OCI-LY1 (cell line): ENCODE results near the gene LIPC.
"Not testable (repeated sequence)": the region's sequence is repeated elsewhere in the genome, so short reads cannot be mapped to it uniquely, and the experiment has no call there.

Experiments
- H2AFZ ChIP-seq: fragments of 200-600 bp; sonication (generic), shearing (Covaris generic); 2 replicates; pipeline ENCODE4 v1.6.0; 2014; ENCODE audit warnings: antibody characterized with exemption, mild to moderate bottlenecking, low read length
- H3F3A ChIP-seq: fragments of 200-600 bp; sonication (generic), shearing (Covaris generic); 2 replicates; pipeline ENCODE4 v1.6.0; 2014; ENCODE audit warnings: mild to moderate bottlenecking, antibody characterized with exemption, low read length, moderate library complexity; ENCODE audit not compliant: insufficient read depth
- H3K27ac ChIP-seq: fragments of 200-600 bp; sonication (generic); 2 replicates; pipeline ENCODE4 v1.5.1; 2014; ENCODE audit warnings: low read length, mixed run types, mild to moderate bottlenecking, low read depth; ENCODE audit not compliant: poor library complexity, severe bottlenecking
- H3K27me3 ChIP-seq: fragments of 200-600 bp; sonication (generic); 2 replicates; pipeline ENCODE4 v1.6.0; 2014; ENCODE audit warnings: antibody characterized with exemption, mild to moderate bottlenecking, low read length, moderate library complexity; ENCODE audit not compliant: insufficient read depth
- H3K36me3 ChIP-seq: fragments of 200-600 bp; sonication (generic); 2 replicates; pipeline ENCODE4 v1.6.1; 2014; ENCODE audit warnings: mild to moderate bottlenecking, antibody characterized with exemption, low read length, moderate library complexity, mixed read lengths; ENCODE audit not compliant: insufficient read depth
- H3K4me1 ChIP-seq: fragments of 200-600 bp; sonication (generic); 2 replicates; pipeline ENCODE4 v1.5.1; 2014; ENCODE audit warnings: mild to moderate bottlenecking, low read length, moderate library complexity; ENCODE audit not compliant: insufficient read depth, severe bottlenecking
- H3K4me2 ChIP-seq: fragments of 200-600 bp; sonication (generic), shearing (Covaris generic); 2 replicates; pipeline ENCODE4 v1.6.1; 2014; ENCODE audit warnings: low read length
- H3K4me3 ChIP-seq: fragments of 200-600 bp; sonication (generic); 2 replicates; pipeline ENCODE4 v1.5.1; 2014; ENCODE audit warnings: low read length, low read depth, mild to moderate bottlenecking, mixed read lengths; ENCODE audit not compliant: poor library complexity, severe bottlenecking
- H3K79me2 ChIP-seq: fragments of 200-600 bp; shearing (Covaris generic); 2 replicates; pipeline ENCODE4 v1.6.1; 2016; ENCODE audit warnings: mixed run types, low read length, mixed read lengths; ENCODE audit not compliant: insufficient read depth
- H3K9ac ChIP-seq: fragments of 200-600 bp; sonication (generic), shearing (Covaris generic); 2 replicates; pipeline ENCODE4 v1.6.1; 2014; ENCODE audit warnings: mild to moderate bottlenecking, low read length, mixed read lengths
- H3K9me2 ChIP-seq: fragments of 200-600 bp; sonication (generic), shearing (Covaris generic); 2 replicates; pipeline ENCODE4 v1.6.1; 2014; ENCODE audit warnings: low read depth, mild to moderate bottlenecking, low read length, mixed read lengths
- H3K9me3 ChIP-seq: fragments of 200-600 bp; shearing (Covaris generic); 2 replicates; pipeline ENCODE4 v1.6.1; 2014; ENCODE audit warnings: low read length, mixed read lengths
- H4K20me1 ChIP-seq: fragments of 200-600 bp; sonication (generic), shearing (Covaris generic); 2 replicates; pipeline ENCODE4 v1.6.0; 2016; ENCODE audit warnings: mild to moderate bottlenecking, low read length; ENCODE audit not compliant: insufficient read depth
- EZH2 ChIP-seq: fragments of 200-600 bp; sonication (generic), shearing (Covaris generic); IDR thresholded peaks from 2 replicates; pipeline ENCODE4 v1.8.0; 2017; ENCODE audit warnings: borderline replicate concordance, mixed run types, mild to moderate bottlenecking, antibody characterized with exemption, low read length, moderate library complexity, mixed read lengths
- TF ChIP-seq, protein P1 (sequence below): fragments of 200-600 bp; sonication (generic), shearing (Covaris generic); IDR thresholded peaks from 2 replicates; pipeline ENCODE4 v1.5.1; 2017; ENCODE audit warnings: mild to moderate bottlenecking, antibody characterized with exemption, low read length, moderate library complexity, mixed read lengths

LIPC gene

DNA sequence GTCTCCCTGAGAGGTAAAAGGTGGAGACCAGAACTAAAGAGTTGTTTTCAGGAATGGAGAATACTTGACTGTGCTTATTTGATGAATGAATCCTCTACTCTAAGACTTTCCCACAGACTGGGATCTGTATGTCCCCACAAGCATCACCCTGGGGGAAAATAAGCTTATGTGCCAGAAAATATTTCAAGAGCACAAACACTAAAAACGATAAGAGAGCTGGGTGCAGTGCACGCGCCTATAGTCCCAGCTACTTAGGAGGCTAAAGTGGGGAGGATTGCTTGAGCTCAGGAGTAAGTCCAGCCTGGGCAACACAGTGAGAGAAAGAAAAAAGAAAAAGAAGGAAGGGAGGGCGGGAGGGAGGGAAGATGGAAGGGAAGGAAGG is 167.0 kb downstream of the LIPC start:
- H3K36me3 ChIP-seq = peaks cover 57% of the 10 kb centered on the region
- H3F3A ChIP-seq = no peaks in the 10 kb centered on the region
- H4K20me1 ChIP-seq = no peaks in the 10 kb centered on the region
- no peak overlapping the region for H3K4me2 ChIP-seq
- TF ChIP-seq EZH2 = no peak
- TF ChIP-seq, protein P1, sequence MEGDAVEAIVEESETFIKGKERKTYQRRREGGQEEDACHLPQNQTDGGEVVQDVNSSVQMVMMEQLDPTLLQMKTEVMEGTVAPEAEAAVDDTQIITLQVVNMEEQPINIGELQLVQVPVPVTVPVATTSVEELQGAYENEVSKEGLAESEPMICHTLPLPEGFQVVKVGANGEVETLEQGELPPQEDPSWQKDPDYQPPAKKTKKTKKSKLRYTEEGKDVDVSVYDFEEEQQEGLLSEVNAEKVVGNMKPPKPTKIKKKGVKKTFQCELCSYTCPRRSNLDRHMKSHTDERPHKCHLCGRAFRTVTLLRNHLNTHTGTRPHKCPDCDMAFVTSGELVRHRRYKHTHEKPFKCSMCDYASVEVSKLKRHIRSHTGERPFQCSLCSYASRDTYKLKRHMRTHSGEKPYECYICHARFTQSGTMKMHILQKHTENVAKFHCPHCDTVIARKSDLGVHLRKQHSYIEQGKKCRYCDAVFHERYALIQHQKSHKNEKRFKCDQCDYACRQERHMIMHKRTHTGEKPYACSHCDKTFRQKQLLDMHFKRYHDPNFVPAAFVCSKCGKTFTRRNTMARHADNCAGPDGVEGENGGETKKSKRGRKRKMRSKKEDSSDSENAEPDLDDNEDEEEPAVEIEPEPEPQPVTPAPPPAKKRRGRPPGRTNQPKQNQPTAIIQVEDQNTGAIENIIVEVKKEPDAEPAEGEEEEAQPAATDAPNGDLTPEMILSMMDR = no peak
- no peak overlapping the region for H3K4me3 ChIP-seq
- H3K27me3 ChIP-seq = no peaks in the 10 kb centered on the region
- H3K9ac ChIP-seq = no peak overlapping the region
- H2AFZ ChIP-seq = no peak overlapping the region
- H3K4me1 ChIP-seq = peaks cover 3% of the 10 kb centered on the region
- no peaks in the 10 kb centered on the region for H3K9me3 ChIP-seq
- no peak overlapping the region for H3K27ac ChIP-seq
- no peaks in the 10 kb centered on the region for H3K79me2 ChIP-seq
- no peaks in the 10 kb centered on the region for H3K9me2 ChIP-seq

DNA sequence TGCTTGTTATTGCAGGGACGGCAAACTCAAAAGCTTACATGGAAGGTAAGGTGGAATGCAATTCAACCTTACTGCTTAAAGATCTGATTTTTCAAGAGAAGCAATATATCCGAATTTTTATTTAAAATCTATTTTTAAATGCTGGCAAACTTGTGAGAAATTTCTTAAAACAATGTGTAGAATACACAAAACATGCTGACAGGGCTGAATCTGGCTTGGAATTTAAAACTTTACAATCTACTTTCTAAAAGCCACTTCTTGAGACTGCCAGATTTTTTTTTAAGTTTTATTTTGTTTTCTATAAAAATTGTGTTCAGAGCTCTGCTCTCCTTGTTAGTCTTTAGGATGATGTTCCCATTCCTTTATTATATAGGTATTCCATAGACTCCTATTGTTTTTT is 171.0 kb downstream of the LIPC start:
- Histone ChIP-seq H3K4me2 (no peak overlapping the region), H3K36me3 (peaks cover 58% of the 10 kb centered on the region), H3K9me2 (no peaks in the 10 kb centered on the region), H3K4me3 (no peak overlapping the region), H3K9me3 (no peaks in the 10 kb centered on the region), H3K79me2 (no peaks in the 10 kb centered on the region), H4K20me1 (no peaks in the 10 kb centered on the region), H2AFZ (no peak overlapping the region), H3F3A (no peaks in the 10 kb centered on the region), H3K4me1 (peaks cover 23% of the 10 kb centered on the region), H3K9ac (no peak overlapping the region), H3K27ac (no peak overlapping the region), H3K27me3 (no peaks in the 10 kb centered on the region)
- no peak for TF ChIP-seq EZH2
- TF ChIP-seq, protein P1 = no peak

DNA sequence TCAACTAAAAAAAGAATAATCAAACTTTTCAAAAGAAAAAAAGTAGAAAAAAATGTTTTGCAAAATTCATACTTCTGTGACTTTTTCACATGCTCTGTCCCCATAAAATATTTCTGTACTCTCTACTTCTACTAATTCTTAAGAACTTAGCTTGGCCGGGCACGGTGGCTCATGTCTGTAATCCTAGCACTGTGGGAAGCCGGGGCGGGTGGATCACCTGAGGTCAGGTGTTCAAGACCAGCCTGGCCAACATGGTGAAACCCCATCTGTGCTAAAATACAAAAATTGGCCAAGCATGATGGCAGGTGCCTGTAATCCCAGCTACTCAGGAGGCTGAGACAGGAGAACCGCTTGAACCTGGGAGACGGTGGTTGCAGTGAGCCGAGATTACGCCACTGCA is 172.1 kb downstream of the LIPC start:
- H4K20me1 ChIP-seq, H3K27ac ChIP-seq, H3K9ac ChIP-seq: not testable (repeated sequence)

DNA sequence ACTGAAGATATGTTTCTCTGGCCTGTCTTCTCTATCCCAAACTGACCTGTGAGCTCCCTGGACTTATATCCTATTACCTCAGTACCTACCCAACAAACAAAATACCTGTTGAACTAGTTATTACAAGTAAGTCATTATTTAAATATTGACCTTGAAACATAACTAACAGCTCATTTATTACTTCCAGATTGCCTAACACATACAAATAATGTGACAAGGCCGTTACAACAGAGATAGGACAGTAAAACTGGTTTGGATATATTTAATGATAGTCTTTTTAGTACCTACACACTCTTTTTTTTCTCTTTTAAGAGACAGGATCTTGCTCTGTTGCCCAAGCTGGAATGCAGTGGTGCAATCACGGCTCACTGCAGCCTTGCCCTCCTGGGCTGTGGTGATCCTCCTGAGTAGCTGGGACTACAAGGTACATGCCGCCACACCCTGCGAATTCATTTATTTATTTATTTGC is 172.7 kb downstream of the LIPC start:
- no peak for TF ChIP-seq EZH2
- TF ChIP-seq, protein P1 = no peak

More for the DNA sequence above, 172.1 kb downstream of the LIPC start:
- Histone ChIP-seq H3K36me3 (peaks cover 58% of the 10 kb centered on the region), H3K4me1 (peaks cover 31% of the 10 kb centered on the region)
- not testable (repeated sequence) for H3K79me2 ChIP-seq, H3K9me3 ChIP-seq, H3K9me2 ChIP-seq, H2AFZ ChIP-seq, H3K4me3 ChIP-seq, H3K4me2 ChIP-seq, H3K27me3 ChIP-seq, H3F3A ChIP-seq

More for the DNA sequence above, 172.7 kb downstream of the LIPC start:
- Histone ChIP-seq H3K4me3 (no peak overlapping the region), H2AFZ (no peak overlapping the region), H3K4me2 (no peak overlapping the region), H3K27me3 (no peaks in the 10 kb centered on the region), H3K36me3 (peaks cover 60% of the 10 kb centered on the region), H3F3A (no peaks in the 10 kb centered on the region), H3K9me2 (no peaks in the 10 kb centered on the region), H3K9ac (no peak overlapping the region), H3K9me3 (no peaks in the 10 kb centered on the region), H3K27ac (no peak overlapping the region), H4K20me1 (no peaks in the 10 kb centered on the region), H3K79me2 (no peaks in the 10 kb centered on the region), H3K4me1 (peaks cover 33% of the 10 kb centered on the region)
